Cerebellar cortex (tissue), 1 donor: Measurements from ENCODE around the gene HAS3.
A peak's percentile ranks its signal among the peaks of the same experiment; 100 is the strongest.
"Not testable (repeated sequence)": the region's sequence is repeated elsewhere in the genome, so short reads cannot be mapped to it uniquely, and the experiment has no call there.

Experiments used
- DNase-seq: peaks from one replicate; pipeline ENCODE4 v3.0.0-alpha.2; 2015; ENCODE audit warnings: low spot score

Gene HAS3

DNA sequence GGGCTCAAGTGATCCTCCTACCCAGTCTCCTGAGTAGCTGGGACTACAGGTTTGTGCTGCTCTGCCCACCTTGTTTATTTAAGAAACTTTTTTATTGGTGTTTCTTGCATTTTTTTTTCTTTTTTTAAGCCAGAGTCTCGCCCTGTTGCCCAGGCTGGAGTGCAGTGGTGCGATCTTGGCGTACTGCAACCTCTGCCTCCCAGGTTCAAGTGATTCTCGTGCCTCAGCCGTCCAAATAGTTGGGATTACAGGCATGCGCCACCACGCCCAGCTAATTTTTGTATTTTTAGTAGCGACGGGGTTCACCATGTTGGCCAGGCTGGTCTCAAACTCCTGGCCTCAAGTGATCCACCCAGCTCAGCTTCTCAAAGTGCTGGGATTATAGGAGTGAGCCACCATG, 44.2 kb downstream of the HAS3 start:
- DNase-seq = not testable (repeated sequence)

DNA sequence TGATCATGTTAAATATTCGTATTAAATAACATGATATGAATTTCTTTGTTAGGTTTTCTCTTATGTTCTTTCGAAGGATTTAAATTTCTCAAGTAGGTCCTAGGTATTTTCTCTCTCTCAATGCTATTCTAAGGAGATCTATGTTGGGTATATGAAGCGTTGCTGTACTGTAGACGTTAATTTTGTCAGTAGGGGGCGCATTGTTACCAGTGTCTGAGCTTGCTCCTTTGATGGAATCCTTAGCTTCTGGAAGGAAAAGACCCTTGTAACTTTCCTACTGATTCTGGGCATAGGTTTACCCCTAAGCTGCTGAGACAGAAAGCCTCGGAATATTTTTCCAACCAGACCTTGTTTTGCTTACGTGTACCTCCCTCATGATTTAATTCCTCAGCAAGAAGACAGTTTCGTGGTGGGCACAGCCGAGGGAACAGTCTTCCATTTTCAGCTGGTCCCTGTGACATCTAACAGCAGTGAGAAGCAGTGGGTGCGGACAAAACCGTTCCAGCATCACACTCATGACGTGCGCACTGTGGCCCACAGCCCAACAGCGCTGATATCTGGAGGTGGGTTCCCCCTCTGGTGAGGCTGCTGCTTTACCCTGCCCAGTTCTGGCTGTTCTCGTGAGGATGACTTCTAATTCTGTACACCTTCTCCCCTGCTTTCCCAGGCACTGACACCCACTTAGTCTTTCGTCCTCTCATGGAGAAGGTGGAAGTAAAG, 44.9 kb downstream of the HAS3 start:
- peak; percentile 80 for DNase-seq

DNA sequence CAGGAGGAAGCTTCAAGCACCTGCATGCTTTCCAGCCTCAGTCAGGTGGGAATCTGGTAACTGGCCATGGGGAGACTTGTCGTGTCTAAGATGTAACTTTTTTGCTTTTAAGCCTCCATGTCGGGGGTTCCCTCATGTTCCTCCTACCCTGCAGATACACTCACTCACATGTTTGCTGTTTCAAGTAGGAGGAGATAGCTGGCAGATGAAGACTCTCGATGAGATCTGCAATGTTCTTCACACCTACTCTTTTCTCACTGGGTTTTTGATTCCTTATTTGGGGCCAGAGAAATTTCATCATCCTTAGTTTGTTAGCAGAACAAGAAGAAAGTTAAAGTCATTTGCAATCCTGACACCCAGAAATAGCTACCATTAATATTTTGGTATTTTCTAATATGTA, 51.7 kb downstream of the HAS3 start:
- no peak for DNase-seq

DNA sequence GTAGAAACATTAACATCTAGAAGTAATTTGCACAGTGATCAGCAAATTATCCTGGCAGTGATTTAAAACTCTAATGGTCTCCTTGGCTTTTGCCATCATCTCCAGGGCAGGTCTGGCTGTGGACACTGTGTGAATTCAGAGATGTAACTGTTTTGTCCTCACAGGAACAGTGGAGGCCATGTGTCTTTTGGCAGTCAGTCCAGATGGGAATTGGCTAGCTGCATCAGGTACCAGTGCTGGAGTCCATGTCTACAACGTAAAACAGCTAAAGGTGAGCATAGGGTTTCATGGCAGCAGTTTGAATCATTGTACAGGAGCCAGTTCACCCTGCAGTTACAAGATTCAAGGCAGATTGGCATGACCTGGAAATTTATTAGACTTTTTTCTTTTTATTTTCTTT, 54.7 kb downstream of the HAS3 start:
- DNase-seq = no peak

DNA sequence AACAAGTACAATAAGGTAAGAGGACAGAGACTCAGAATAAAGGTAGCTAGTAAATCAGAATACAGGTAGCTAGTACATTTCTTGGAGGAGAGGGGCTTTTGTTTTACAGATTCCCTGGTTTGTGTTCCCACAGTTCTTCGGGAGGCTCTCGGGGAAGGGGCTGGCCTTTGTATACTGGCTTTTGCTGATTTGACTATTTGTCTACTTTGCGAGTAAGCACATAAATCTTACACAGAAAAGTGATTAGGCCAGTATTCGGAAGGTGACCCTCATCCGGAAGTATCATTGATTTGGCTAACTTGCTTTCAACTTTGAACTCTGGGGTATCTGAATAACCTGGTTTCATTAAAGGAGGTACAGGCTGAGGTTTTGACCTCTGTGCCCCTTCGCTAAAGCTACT, 60.1 kb downstream of the HAS3 start:
- DNase-seq = no peak

DNA sequence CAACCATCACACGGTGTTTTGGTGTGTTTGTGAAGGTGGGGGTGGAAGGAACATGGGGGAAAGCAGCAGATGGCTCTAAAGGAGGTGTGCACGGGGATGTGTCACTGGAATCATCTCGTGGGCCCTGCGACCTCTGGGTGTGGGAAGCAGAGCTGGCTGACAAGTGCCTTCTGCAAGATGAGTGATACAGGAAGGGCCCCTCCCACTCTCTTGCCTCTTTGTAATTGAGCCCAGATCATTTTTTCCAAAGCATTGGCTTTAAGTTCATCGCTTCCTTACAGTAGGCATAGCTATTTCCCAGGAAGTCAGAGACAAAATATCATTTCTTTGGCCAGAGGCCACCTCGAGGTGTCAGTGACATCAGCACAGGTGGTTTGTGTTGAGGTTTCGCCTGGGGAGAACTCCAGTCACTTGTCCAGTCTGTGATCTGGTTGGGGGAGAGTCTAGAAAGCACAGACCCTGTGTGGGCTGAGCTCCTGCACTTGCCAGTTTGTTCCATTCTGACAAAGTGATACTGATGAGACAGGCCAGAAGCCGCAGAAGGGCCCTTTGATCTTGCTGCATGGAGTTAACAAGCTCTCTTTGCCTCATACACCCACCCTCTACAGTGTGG, 60.9 kb downstream of the HAS3 start:
- DNase-seq = no peak

DNA sequence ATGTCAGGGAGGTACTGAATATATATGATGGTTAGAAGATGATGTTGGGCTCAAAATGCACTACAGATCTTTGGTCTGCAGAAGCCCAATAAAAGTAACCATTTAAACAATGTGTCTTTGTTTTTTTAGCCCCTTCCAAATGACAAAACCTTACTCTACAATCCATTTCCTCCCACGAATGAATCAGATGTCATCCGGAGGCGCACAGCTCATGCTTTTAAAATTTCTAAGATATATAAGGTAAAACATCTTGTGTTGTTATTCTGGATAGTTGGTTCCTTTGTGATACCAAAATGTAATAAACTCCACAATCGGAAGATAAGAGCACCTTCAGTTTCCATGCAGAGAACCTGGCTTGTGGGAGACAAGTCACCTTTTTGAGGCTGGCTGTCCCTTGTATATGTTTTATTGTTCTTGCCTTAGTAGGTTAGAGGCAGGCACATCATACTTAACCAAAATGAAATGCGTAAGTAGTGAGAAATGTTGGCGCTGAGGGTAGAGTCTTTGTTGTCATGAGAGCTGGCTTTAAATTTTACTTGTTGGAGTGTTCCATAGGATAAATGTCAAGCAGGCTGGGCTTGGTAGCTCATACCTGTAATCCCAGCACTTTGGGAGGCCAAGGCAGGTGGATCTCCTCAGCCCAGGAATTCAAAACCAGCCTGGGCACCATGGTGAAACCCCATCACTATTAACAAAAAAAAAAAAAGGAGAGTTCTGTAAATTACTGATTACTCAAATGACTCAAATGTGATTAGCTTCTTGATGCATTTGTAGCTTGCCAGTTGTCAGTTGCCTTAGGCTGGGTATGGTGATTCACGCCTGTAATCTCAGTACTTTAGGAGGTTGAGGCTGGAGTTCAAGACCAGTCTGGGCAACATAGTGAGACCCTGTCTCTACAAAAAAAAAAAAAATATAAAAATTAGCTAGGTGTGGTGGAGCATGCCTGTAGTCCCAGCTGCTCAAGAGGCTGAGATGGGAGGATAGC, 61.8 kb downstream of the HAS3 start:
- DNase-seq = no peak
